Thyroid gland (tissue), 4 donors: Measurements from ENCODE around the gene DGCR2.

Experiments used
- POLR2A ChIP-seq, 2 donors: fragments of 450-650 bp; IDR thresholded peaks; one replicate each; pipeline ENCODE4 v1.6.1; 2017; ENCODE audit warnings: antibody characterized with exemption in 2 of 2, mild to moderate bottlenecking in 2 of 2, moderate library complexity in 1 of 2
- TF ChIP-seq, protein P1 (sequence below), 6 experiments: fragments of 200-600 bp in 3 of 6; fragments of 450-650 bp in 3 of 6; sonication (generic) in 3 of 6; IDR thresholded peaks; one replicate each; pipeline ENCODE4 v1.5.1; 2016 to 2019; ENCODE audit warnings: antibody characterized with exemption in 6 of 6, mild to moderate bottlenecking in 2 of 6, inconsistent platforms in 1 of 6, moderate library complexity in 1 of 6

- TF ChIP-seq, protein P1, sequence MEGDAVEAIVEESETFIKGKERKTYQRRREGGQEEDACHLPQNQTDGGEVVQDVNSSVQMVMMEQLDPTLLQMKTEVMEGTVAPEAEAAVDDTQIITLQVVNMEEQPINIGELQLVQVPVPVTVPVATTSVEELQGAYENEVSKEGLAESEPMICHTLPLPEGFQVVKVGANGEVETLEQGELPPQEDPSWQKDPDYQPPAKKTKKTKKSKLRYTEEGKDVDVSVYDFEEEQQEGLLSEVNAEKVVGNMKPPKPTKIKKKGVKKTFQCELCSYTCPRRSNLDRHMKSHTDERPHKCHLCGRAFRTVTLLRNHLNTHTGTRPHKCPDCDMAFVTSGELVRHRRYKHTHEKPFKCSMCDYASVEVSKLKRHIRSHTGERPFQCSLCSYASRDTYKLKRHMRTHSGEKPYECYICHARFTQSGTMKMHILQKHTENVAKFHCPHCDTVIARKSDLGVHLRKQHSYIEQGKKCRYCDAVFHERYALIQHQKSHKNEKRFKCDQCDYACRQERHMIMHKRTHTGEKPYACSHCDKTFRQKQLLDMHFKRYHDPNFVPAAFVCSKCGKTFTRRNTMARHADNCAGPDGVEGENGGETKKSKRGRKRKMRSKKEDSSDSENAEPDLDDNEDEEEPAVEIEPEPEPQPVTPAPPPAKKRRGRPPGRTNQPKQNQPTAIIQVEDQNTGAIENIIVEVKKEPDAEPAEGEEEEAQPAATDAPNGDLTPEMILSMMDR (IDR thresholded peaks at IDR 0.05) = no peak
- no peak for TF ChIP-seq POLR2A (IDR thresholded peaks at IDR 0.05)
Measured at GRCh38 chr22:19092725-19093124, 29.5 kb downstream of the DGCR2 start.
